Mesenteric fat pad (tissue), 1 donor: Measurements from ENCODE around the gene APMAP. TPM values are rescaled to one million over a fixed set of nuclear protein-coding genes. Genes with fewer than 3 reads are reported as not detected.
A peak's percentile ranks its signal among the peaks of the same experiment; 100 is the strongest.
"Not testable (repeated sequence)": the region's sequence is repeated elsewhere in the genome, so short reads cannot be mapped to it uniquely, and the experiment has no call there.

Source experiments
- DNase-seq: peaks from one replicate; pipeline ENCODE4 v3.0.0-alpha.2; 2020; ENCODE audit warnings: low spot score
- total RNA-seq: library from RNA; stranded (reverse); fragmentation: NEBNext Ultra II Directional; extraction: Animal tissue kit (Norgen Biotek cat#: 25700); gene quantifications from one replicate; pipeline ENCODE4 v1.2.1, GENCODE V29; 2021
- donor health status: DM: yes; HTN: yes; CAD: no.

Gene APMAP
- total RNA-seq, 1 donor from 2014 or later, result 166 TPM

DNA sequence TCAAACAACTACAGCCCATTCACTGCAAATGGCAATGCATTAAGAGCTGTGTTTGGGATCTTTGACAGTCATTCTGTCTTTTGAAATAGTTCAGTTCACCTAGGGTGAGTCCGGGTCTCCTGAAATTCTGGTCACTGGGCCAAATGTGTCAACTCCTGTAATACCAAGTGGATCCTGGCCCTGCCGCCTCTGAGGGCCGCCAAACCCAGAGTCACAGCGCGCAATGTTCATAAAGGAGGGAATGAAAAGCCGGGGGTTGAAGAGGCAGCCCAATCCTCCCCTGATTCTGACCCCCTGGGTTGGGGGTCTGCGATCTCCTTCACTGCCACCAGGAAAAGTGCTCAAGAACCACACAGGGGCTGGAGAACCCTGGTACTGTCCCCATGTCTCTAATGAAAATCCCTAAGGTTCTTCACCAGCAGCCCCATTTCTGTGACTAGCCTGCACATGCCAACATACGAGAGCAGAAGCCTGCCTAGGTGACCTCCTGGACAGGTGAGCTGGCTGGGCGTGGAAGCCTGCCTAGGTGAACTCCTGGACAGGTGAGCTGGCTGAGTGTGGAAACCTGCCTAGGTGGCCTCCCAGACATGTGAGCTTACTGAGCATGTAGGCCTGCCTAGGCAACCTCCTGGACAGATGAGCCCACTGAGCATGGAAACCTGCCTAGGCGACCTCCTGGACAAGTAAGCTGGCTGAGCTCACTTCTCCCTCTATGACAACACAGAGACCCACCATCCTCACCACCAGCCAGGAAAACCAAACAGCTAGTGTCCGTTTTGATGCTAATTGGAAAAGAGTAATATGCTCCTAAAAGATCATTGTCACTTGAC lies 16.1 kb upstream of the APMAP start:
- DNase-seq, result peak; percentile 69

DNA sequence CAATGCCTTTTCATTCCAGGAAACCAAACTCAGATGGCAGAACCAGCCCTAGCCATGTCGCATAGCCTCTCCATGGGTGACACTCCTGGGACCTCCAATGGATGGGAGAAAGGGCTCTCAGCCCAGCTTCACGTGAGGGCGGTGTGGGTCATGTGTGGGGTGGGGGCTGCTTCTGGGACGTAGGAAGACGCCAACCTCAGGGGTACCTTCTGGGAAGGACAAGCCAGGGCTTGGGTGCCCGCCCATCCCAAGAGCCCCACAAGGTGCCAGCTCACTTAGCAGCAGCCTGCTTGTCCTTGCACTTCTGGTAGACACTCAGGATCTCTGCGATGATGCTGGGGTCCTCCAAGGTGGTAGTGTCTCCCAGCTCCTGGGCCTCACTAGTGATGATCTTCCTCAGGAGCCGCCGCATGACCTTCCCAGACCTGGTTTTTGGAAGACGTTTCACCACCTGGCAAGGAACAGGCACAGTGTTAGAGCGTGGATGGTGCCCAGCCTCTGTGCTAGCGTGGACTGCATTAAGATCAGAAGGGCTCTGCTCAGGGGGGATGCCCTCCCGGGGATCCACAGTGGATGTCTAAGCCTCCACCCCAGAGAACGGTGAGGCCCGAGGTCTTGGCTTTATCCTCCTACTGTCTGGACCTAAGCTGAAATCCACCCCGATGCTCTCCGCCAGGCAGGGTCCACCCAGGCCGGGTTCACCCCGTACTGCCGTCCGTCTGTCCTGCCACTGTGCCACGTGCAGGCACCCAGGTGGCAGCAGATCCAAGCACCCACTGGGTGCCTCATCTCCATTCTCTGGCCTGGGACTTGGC lies 15.1 kb upstream of the APMAP start:
- DNase-seq, result peak; percentile 75

DNA sequence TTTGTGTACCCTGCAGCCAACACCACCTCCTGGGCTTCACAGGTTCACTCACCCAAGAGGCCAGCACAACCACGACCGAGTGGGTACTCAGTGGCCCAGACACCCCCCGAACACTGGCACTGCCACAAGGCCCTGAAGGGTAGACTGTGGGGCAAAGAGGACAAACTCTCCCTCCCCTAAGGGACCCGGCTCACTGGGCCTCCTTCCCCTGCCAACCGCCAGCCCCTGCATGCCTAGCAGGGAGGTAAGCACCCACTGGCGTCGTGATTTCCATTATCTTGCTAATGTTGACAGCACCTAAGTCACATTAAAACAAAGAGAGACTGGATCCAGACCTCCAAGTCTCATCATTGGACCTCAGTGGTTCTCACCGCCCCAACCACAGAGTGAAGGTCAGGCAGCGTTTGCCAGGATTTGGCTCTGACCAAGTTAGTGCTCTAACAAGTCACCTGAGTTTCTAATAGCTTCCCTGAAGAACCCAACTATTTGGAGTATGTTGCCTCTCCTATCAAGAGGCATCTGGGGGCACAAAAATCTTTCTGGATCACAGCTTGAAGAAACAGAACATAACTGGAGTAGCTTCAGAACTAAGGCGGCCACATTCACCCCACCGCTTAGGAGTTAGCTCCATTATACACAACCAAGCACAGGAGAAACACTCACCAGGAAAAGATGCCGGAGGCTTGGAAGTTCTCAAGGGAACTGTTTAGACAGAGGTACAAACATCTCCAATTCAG lies 14.0 kb upstream of the APMAP start:
- DNase-seq, result peak; percentile 78

DNA sequence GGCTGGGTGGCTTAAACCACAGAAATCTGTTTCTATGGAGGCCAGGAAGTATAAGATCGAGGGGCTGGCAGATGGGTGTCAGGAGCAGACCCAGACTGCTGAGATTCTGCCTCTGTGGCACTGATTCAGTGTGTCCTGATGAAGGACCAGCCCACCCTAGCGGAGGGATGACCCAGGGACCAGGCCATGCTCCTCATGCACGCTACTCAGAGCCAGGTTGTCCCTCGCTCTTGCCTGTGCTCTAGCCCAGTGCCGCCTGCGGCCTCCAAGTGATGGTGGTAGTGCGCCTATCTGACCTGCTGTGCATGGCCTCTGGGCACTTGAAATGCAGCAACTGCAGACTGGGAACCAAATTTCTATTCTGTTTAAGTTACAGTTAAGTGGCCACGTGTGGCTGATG lies 13.1 kb upstream of the APMAP start:
- peak; percentile 57 for DNase-seq

DNA sequence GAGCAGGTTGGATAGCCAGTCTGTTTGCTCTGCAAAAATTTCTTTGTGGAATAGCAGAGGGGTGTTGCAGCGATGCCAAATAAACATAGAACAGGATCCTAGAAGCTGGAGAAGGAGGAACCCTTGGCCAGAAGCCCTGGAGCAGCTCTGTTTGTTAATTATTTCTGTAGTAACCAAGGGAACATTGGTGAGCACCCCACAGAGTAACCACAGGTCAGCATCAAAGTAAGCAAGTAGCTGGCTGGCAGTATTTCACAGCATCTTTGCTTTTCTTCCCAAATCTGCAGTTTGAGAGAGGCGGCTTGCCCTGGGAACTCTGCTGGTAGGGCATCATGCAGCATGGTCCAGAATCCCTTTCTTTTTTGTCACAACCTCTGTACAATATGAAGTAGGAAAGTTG lies 12.7 kb upstream of the APMAP start:
- DNase-seq, result no peak

DNA sequence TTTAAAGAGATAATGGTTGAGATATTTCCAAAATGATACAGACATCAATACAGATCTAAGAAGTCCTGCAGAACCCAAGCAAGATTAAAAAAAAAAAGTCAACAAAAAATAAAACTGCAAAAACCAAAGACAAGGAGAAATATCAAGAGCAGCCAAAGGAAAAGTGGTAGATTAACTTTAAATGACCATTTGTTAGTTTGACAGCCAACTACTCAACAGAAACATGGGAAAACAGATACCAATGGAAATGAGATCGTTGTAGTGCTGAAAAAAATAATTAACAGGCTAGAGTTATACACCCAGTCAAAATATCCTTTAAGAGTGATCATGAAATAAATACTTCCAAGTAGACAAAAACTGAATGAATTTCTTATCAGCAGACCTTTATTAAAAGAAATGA lies 10.5 kb upstream of the APMAP start:
- no peak for DNase-seq

DNA sequence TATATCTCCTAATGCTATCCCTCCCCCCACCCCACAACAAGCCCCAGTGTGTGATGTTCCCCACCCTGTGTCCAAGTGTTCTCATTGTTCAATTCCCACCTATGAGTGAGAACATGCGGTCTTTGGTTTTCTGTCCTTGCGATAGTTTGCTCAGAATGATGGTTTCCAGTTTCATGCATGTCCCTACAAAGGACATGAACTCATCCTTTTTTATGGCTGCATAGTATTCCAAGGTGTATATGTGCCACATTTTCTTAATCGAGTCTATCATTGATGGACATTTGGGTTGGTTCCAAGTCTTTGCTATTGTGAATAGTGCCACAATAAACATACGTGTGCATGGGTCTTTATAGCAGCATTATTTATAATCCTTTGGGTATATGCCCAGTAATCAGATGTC lies 8.8 kb upstream of the APMAP start:
- DNase-seq, result not testable (repeated sequence)

DNA sequence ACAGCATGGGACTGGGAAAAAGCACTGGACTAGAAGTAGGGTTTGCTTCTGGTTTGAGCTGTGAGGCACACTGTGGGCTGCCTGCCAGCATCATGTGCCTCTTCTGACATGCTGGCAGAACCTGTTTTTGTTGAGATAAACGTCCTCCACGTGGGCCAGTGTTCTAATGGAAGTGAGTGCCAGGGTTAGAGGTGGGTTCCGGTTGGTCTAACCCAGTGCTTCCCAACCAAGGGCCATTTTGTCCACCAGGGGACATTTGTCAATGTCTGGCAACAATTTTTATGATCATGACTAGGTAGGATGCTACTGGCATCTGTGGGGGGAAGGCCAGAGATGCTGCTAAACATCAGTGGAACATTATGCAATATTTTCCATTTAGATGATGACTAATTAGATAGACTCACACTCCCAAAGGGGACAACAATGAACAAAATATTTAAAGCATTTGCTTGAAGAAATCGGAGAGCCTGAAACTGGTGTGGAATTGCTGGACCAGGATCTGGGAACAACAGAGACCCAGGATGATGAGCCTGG lies 7.8 kb upstream of the APMAP start:
- peak; percentile 65 for DNase-seq

DNA sequence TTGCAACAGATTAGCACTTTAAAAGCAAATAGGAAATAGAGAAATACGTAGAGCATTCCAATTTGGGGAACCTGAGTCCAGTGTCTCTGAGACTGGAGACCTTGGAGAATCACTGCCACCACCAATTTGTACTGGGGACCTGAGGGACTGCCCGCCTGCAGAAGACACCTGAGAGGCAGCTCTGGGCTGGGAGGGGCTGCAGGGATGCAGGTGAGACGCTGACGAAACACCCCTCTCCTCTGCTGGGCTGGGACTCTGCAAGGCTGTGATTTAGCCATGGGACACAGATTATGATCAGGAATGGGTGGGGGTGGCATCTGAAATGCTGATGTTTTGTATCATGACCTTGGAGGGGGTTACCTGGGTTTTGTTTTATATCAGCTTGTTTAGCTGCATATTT lies 7.0 kb upstream of the APMAP start:
- DNase-seq, result peak; percentile 68

DNA sequence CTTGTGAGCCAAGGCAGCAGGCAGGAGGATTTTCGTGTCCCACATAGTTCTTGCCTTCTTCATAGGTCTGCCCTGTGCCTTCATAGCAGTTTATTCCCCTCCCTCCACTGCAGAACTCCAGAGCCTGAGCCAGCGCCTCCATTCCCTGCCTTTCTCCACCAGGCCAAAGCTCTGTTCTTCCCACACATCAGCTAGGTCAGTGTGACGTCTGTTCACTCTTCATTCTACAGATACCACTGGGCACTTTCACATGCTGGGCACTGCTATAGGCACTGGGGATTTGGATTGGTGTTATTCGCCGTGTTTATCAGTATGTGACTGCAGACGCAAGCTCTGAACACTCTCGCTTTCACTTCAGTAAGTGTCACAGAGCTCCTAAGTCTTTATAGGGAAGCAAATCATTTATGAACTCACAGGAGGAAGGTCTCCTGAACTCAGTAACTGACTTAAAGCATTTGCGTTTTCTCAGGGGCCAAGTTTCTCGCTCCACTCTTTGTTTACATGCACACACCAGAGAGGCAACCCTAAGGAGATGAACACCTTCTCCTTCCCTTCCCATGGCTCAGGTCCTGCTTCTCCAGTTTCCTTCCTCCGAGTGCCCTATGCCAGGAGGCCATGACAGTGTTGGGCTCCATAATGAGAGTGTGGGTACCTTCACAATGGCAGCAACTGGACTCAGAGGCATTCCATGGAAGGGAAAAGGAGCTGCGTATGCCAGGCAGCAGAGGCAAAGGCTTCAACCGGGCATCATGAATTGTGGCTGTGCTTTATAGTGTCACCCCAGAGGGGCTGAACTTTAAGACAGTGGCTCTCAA lies 6.3 kb upstream of the APMAP start:
- DNase-seq, result peak; percentile 53

DNA sequence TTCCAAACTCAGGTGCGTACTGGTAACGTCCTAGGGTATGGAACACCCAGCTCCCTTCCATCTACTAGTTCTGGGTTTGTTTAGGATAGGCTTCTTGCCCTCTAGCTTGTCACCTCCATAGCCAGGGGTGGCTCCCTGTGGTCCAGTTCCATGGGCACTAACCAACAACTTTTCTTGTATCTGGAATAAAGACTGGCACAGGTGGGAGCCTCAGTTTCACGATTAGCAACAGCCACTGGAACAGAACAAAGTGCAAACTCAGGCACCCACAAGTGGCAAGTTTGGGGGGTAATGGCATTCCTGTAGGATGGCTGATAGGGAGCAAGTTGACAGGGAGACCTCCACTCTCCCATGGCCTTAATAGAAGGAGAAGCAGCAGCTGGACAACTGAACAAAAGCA lies 5.6 kb upstream of the APMAP start:
- DNase-seq, result peak; percentile 45

DNA sequence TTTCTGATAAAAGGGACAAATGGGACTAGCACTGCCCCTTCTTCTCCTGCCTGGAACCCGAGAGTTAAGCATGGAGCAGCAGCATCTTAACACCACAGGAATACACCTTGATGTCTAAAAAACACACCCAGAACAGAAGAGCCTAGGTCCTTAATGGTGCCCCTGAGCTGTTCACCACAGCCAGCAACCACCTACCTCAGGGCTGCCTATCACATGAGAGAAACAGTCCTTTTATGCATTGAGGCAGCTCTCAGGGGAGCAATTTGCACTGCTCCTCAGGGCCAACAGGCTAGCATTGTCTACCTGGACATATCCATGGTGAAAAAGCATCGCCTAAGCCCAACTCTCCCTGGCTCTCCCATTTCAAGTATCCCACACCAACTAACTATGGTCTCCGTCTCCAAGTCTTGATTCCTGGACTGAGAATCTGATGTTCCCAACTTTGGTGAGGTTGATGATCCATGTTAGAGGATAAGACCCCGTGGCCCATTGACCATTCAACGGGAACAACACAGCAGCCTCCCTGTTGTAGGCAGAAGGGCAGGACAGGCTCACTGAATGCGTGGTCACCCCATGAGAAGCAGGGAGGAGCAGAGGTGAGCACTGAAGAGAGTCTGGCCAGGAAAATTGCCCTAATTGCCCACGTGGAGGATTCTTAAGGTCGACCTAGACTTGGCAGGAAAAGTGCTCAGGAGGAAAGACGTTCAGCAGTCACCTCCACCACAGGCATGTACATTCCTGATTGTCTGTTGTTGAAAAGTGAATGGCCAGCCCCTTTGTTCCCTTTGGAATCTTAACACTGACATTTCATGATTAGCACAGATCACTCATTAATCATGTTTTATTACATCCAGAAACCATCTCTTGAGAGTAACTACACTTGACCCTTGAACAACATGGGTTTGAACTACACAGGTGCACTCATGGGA lies 4.2 kb upstream of the APMAP start:
- DNase-seq, result no peak

DNA sequence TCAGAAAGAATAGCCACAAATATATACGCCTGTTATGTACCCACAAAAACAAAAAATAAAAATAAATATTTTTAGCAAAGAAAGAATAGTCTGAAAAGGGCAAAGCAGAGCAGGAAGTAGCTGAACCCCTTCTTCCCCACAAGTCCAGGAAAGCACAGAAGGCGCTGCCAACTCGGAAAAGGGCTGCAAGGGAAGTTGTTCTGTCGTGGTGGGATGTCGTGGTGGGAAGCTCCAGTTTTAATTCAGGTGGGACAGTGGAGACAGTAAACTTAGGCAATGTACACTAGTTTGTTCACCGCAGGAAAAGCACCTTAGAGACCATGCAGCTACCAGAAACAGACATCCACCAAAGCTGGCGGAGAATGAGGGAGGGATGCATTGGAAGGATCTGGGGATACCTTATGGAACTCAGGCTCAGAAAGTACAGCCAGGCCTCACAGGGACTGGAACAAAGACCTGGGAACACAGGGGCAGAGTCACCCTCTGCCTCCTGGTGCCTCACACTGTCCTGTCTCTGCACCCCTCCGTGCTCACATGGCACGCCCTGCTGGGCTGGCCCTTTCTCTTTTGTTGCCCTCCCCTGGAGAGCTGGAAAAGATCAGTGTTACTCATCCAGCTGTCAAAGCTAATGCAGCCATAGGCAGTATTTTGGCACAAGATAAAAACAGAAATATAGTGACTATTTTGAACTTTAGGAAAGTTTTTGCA lies 3.3 kb upstream of the APMAP start:
- peak; percentile 47 for DNase-seq

DNA sequence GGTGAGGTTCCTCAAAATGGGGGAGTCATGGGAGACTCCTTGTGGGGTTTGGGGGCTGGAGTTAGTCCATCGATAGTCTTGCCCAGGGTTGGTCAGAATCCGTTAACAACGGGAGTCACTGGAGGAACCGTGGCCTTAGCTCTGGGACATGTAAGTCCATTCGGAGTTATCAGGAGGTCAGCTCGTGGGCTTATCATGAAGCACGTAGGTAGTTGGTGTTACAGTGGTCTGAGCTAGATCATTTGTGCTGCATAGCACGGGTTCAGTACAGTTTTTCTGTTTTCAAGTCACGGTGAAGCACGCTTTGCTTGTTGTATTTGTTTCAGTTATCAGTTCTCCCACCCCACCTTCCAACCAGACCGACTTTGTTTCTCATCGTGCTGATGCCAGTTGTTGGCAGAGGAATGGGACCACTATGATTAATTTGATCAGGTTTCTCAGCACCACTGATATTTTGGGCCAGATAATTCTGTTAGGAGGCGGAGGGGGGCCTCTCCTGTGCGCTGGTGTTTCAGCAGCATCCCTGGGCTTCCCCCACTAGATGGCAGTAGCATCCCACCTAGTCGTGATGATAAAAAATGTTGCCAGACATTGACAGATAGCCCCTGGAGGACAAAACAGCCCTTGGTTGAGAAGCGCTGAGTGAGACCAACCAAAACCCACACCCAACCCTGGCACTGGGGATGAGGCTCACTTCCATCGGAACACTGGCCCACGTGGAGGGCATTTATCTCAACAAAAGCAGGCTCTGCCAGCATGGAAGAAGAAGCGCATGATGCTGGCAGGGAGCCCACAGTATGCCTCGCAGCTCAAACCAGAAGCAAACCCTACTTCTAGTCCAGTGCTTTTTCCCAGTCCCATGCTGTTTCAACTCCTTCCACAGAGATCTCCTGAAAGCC lies 2.2 kb upstream of the APMAP start:
- DNase-seq, result peak; percentile 89

DNA sequence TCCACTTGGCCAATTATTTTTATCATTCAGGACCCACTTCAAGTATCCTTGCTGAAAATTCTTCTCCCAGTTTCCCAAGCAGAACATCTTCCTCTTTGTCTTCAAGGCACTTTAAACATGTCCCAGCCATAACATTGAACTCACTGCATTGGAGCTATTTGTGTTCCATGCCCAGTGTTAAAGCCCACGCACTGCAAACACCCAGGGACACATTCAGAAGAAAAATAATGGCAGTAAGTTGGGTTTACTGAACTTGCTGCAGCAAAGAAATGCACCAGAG lies 1.6 kb upstream of the APMAP start:
- DNase-seq, result no peak

DNA sequence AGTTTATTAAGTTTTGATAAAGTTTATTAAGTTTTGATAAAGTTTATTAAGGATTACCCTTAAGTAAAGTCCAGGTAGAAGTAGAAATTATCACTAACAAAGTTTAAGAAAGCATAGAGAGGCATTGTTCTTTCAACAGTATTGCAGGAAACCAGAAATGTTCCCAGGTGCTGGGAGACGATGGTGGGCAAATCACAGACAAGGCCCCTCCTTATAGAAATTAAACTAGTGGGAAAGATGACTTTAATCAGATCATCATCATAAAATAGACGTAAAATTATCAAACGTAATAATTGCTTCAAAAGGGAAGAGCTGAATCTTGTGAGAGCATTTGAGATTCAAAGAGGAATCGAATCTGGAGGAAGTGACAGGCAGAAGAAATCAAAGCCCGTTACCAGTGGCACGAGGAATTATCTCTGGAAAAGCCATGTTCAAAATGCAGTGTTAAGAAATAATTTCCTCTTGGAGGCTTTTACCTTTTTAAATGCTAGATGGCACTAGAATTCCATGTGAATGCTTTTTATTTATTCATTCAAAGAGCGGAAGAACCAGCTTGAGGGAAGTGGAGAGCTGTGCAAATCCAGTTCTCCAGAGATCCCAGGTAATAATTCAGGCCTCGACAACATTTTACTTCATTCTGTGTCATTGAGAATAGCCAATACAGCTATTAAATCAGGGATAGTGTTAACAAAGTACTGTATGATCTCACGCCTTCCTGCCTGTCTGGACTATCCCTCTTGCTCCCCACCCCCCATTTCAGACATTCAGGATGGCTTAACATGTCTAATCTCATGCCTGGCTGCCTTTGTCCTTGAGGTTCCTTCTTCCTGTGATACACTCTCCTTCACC lies 1.0 kb upstream of the APMAP start:
- DNase-seq, result no peak

DNA sequence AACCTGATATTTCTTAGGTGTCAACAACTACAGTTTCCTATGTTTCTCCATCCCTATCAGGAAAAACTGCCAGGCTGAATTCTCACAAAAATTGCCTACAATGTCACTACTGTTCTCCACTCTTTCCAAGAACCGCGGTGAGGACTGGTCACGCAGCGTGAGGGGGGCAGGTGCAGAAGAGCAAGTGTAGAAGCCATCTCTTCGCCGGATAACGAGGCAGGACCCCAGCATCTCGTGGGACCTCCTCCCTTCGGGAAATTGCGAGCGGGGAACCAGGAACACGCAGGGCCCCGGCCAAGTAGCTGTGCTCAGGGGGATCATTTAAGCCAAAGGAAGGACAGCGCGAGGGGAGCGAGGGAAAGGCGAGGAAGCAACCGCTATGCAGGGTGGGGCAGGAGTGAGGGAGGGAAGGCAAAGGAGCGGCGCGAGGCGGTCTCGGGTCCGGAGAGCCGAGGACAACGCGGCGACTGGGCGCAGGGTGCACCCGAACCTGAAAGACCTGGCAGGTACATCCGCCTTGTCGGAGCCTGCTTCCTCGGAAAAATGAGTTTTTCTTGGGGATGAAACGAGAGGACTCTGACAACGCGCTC lies 559 bp downstream of the APMAP start:
- peak; percentile 89 for DNase-seq
